Activated T-cell treated with anti-CD3 and anti-CD28 coated beads, Interleukin-2, amount 50 U/mL, for 24 hours (primary cell): ENCODE results near the gene ZPR1.

Experiments
- DNase-seq: peaks from one replicate; pipeline ENCODE4 v3.0.0-alpha.2; 2020
- H3K27ac Mint-ChIP-seq: 2 replicates; pipeline ENCODE4 v1.8.0; 2020; ENCODE audit warnings: mild to moderate bottlenecking, mixed read lengths
- H3K27me3 Mint-ChIP-seq: 2 replicates; pipeline ENCODE4 v1.8.0; 2020; ENCODE audit warnings: mixed read lengths
- H3K36me3 Mint-ChIP-seq: 2 replicates; pipeline ENCODE4 v1.8.0; 2020; ENCODE audit warnings: low read depth, mixed read lengths
- H3K4me1 Mint-ChIP-seq: 2 replicates; pipeline ENCODE4 v1.8.0; 2020; ENCODE audit warnings: low read depth, mixed read lengths
- H3K4me3 Mint-ChIP-seq: 2 replicates; pipeline ENCODE4 v1.8.0; 2020; ENCODE audit warnings: mild to moderate bottlenecking, moderate library complexity, mixed read lengths
- H3K9me3 Mint-ChIP-seq: 2 replicates; pipeline ENCODE4 v1.8.0; 2020; ENCODE audit warnings: mixed read lengths

Gene ZPR1

DNA sequence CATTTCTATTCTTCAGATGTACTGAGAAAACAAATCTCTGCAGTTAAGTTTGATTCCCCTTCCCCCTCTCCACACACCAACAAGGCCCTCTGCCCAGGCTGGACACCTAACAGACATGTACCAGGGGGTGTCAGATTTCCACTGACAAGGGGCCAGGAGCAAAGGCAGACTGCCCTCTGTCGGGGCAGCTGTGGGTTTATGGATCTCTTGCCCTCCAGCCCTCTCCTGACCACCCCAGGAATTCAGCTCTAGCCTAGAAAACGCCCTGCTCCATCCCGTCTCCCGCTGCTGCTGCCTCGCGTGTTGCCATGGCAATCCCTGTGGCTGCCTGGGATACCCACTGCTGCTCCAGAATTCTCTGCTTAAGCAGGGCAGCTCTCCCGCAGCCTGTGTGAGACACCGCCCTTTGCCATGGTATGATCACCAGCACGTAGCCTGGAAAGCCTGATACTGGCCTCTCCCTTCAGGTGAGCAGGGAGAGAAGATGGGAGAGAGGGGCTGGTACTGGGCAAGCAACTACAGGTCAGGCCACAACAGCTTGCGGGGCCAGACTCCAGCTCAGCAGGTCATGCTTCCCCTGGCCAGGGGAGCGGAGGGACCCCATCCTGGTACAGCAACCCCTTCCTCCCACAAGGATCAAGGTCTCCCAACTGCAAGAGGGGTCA lies 56.6 kb downstream of the ZPR1 start:
- no peak overlapping the region for H3K27ac Mint-ChIP-seq
- no peak for DNase-seq
- peaks cover 12% of the 10 kb centered on the region for H3K4me1 Mint-ChIP-seq

DNA sequence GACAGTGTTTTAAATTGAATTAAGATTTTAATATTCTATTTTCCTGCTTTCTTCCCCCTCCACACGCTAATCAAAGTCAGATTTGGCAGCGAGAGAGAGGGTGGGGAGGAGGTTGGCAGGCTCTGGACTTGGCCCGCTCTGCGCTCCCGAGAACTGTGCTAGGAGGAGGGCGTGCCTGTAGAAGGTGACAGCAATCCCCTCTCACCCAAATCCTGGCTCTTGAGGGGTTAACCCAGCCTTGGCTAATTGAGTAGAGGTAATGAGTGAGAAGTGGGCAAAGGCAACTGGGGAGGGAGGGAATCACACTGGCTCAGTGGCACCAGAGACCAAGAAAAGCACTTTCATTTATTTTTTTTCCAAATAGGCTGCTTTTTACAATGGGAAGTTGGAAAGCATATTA lies 57.2 kb downstream of the ZPR1 start:
- no peak overlapping the region for H3K27ac Mint-ChIP-seq
- H3K4me3 Mint-ChIP-seq = no peak overlapping the region
- H3K9me3 Mint-ChIP-seq = no peaks in the 10 kb centered on the region
- no peaks in the 10 kb centered on the region for H3K36me3 Mint-ChIP-seq
- DNase-seq = no peak
- H3K27me3 Mint-ChIP-seq = no peaks in the 10 kb centered on the region
- H3K4me1 Mint-ChIP-seq = peaks cover 12% of the 10 kb centered on the region

More for the DNA sequence above, 56.6 kb downstream of the ZPR1 start:
- no peak overlapping the region for H3K4me3 Mint-ChIP-seq
- no peaks in the 10 kb centered on the region for H3K36me3 Mint-ChIP-seq
- H3K27me3 Mint-ChIP-seq = no peaks in the 10 kb centered on the region
- no peaks in the 10 kb centered on the region for H3K9me3 Mint-ChIP-seq

DNA sequence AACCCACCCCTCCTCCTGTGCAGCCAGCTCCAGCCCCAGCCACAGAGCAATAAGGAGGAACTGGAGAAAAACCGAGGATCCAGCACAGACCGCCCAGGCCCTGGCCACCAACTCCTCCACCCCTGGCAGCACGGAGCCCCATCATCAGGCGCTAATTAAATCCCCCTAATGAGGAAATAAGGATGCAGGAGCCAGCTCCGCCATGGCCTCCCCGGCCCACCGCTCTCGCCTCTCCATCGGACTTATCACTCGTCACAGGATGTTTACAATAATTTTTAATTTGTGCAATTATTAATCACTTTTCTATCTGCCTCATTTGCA lies 57.6 kb downstream of the ZPR1 start:
- DNase-seq = no peak
- no peaks in the 10 kb centered on the region for H3K36me3 Mint-ChIP-seq
- no peaks in the 10 kb centered on the region for H3K9me3 Mint-ChIP-seq
- H3K4me1 Mint-ChIP-seq = peaks cover 12% of the 10 kb centered on the region
- H3K27me3 Mint-ChIP-seq = no peaks in the 10 kb centered on the region
- no peak overlapping the region for H3K4me3 Mint-ChIP-seq
- H3K27ac Mint-ChIP-seq = no peak overlapping the region

DNA sequence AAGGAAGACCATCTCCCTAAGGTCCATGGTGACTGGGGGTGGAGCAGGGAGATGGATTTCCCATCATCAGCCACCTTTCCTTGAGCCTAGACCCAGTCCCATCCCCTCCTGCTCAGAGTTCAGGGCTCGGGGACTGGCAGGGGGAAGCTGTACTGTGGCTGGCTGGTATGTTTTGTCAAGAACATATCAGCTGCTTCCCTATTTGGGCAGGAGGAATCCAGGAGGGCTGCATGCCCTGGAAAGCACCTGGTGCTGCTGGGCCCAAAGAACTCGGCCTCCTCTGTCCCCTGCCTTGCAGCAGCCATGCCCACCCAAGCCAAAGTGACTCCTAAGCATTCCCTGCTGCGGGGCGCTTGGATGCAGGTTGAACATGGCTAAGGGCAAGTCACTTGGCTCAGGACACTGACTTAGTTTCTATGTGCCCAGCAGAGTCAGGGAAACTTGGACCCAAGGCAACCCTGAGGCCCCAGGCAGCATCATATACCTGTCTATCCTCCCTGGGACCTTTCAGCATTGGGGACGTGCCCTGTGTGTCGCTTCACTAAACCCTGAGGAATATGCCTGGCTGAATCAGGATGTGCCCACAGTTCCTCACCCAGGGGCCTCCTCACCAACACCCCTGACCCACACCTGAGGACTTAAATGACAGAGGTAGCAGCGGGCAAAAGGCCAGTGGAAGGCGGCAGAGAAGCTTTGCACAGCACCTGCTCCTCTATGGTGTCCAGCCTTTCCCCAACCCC lies 58.2 kb downstream of the ZPR1 start:
- Mint-ChIP-seq H3K27me3 (no peaks in the 10 kb centered on the region), H3K36me3 (no peaks in the 10 kb centered on the region)

DNA sequence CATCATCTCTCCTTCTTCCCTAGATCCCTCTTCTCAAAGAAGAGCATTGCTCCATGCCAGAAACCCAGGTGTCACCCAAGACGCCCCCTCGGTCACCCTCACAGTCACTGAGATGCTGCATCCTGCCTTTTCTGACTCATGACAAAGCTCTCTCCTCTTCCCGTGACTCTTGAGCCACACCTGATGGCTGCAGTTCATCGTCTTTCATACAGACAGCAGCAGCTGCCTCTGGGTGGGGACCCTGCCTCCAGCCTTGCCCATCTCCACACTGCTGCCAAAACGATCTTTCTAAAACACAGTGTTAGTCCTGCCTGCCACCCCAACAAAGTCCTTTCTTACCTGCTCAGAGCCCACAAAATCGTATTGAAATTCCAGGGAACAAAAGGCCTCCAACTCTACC lies 59.8 kb downstream of the ZPR1 start:
- Mint-ChIP-seq H3K27me3 (no peaks in the 10 kb centered on the region), H3K9me3 (no peaks in the 10 kb centered on the region), H3K27ac (no peak overlapping the region), H3K4me1 (peaks cover 3% of the 10 kb centered on the region), H3K36me3 (no peaks in the 10 kb centered on the region), H3K4me3 (no peak overlapping the region)
- no peak for DNase-seq

More for the DNA sequence above, 58.2 kb downstream of the ZPR1 start:
- Mint-ChIP-seq H3K4me3 (no peak overlapping the region), H3K4me1 (peaks cover 12% of the 10 kb centered on the region), H3K27ac (no peak overlapping the region), H3K9me3 (no peaks in the 10 kb centered on the region)
- DNase-seq = no peak

DNA sequence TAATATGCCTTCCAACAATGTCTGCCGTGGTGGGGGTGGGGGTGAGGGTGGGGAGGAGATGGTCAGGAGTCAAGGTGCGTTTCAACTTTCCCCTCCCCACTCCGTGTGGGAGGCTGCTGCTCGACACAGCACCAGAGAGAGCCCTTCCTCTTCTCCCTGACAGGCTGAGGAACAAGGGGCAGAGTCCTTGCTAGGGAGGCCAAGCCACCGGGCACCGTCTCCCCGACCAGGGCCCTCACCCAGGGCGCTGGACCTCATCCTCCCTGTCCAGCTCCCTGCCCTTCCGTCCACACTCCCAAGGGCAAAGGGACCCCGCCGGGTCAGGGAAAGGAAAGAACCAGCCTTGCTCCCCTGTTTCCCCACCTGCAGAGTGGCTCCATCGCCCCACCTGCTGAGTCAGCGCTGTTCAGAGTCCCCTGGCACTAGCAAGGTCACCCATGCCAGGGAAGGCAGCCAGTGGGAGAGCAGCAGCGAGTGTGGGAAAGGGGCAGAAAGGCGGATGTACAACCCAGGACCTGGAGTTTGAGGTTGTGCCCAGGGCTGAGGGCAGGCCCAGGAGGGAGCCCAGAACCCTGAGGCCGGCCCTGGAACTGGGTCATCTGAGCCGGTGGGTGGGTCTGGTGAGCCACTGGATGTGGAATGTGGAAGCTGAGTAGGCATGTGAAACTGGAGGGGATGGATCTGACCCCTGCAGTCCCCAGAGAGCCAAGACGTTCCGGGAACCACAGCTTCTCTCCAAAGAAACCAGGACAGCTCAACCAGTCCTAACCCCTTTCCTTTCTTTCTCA lies 62.2 kb downstream of the ZPR1 start:
- H3K4me1 Mint-ChIP-seq = no peaks in the 10 kb centered on the region
- DNase-seq = no peak
- H3K36me3 Mint-ChIP-seq = no peaks in the 10 kb centered on the region
- no peaks in the 10 kb centered on the region for H3K9me3 Mint-ChIP-seq
- no peak overlapping the region for H3K4me3 Mint-ChIP-seq
- no peak overlapping the region for H3K27ac Mint-ChIP-seq
- H3K27me3 Mint-ChIP-seq = no peaks in the 10 kb centered on the region

DNA sequence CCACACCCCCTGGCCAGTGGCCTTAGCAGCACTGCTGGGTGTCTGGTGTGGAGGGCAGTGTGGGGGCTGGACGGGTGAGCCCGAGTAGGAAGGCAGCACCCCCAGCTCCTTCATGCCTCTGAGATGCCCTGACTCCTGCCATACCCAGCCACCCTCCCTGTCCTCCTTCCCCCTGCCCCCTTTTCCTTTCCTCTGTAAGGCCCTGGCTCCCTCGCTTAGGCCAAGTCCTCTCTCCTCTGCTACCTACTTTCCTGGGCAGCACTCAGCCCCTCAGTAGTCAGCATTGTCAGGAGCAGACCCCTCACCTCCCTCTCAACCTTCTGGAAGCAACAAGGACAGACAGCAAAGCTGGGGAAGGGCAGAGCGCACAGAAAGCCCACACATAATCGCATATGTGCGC lies 63.0 kb downstream of the ZPR1 start:
- no peaks in the 10 kb centered on the region for H3K27me3 Mint-ChIP-seq
- no peaks in the 10 kb centered on the region for H3K9me3 Mint-ChIP-seq
- no peak for DNase-seq
- H3K4me3 Mint-ChIP-seq = no peak overlapping the region
- no peaks in the 10 kb centered on the region for H3K4me1 Mint-ChIP-seq
- H3K27ac Mint-ChIP-seq = no peak overlapping the region
- no peaks in the 10 kb centered on the region for H3K36me3 Mint-ChIP-seq
